Esophagus muscularis mucosa (tissue), 4 donors: Measurements from ENCODE around the gene NME3. TPM values are rescaled to one million over a fixed set of nuclear protein-coding genes. Genes with fewer than 3 reads are reported as not detected.
"Not testable (repeated sequence)": the region's sequence is repeated elsewhere in the genome, so short reads cannot be mapped to it uniquely, and the experiment has no call there.

Experiments used
- DNase-seq: peaks from one replicate; pipeline ENCODE4 v3.0.0-alpha.2; 2017; ENCODE audit errors: extremely low spot score
- H3K27ac ChIP-seq, 4 donors: fragments of 200-600 bp; sonication (generic); replicated peaks in 1 of 4; 1 replicate in 3 of 4; 2 replicates in 1 of 4; pipeline ENCODE4 v1.5.1; 2016 to 2019; ENCODE audit warnings: mild to moderate bottlenecking in 1 of 4
- H3K27me3 ChIP-seq, 4 donors: fragments of 200-600 bp; sonication (generic); one replicate each; pipeline versions ENCODE4 v1.5.1 to v1.6.0; 2016 to 2019
- H3K36me3 ChIP-seq, 4 donors: fragments of 200-600 bp; sonication (generic); one replicate each; pipeline ENCODE4 v1.5.1; 2016 to 2019
- H3K4me1 ChIP-seq, 4 donors: fragments of 200-600 bp; sonication (generic); one replicate each; pipeline ENCODE4 v1.5.1; 2016 to 2019
- H3K4me3 ChIP-seq, 4 donors: fragments of 200-600 bp; sonication (generic); 1 replicate in 2 of 4; 2 replicates in 2 of 4; pipeline ENCODE4 v1.5.1; 2016 to 2019; ENCODE audit warnings: mild to moderate bottlenecking in 4 of 4, moderate library complexity in 1 of 4
- H3K9me3 ChIP-seq, 4 donors: fragments of 200-600 bp; sonication (generic); 1 replicate in 3 of 4; 2 replicates in 1 of 4; pipeline ENCODE4 v1.5.1; 2016 to 2019
- CTCF ChIP-seq, 3 experiments: fragments of 200-600 bp in 2 of 3; fragments of 450-650 bp in 1 of 3; sonication (generic) in 2 of 3; IDR thresholded peaks; one replicate each; pipeline ENCODE4 v1.5.1; 2017 to 2019; ENCODE audit warnings: antibody characterized with exemption in 3 of 3, mild to moderate bottlenecking in 2 of 3, moderate library complexity in 1 of 3
- EP300 ChIP-seq: sonication (generic); formaldehyde crosslinking; IDR thresholded peaks from one replicate; pipeline ENCODE4 v1.6.1; 2017; ENCODE audit warnings: antibody characterized with exemption
- POLR2A ChIP-seq: fragments of 450-650 bp; IDR thresholded peaks from one replicate; pipeline ENCODE4 v1.6.1; 2017; ENCODE audit warnings: antibody characterized with exemption, moderate library complexity, mild to moderate bottlenecking, low read depth
- POLR2AphosphoS5 ChIP-seq, 2 donors: sonication (generic); formaldehyde crosslinking; IDR thresholded peaks; one replicate each; pipeline ENCODE4 v1.6.1; 2017; ENCODE audit warnings: antibody characterized with exemption in 2 of 2
- WGBS: methylation state at CpG from one replicate; pipeline ENCODE4 v1.1.5; 2018; 5-methylcytosine and 5-hydroxymethylcytosine counted together
- intact Hi-C: fragments of 100-400 bp; cut with DNase I; formaldehyde crosslinking; loops from one replicate; pipeline ENCODE4 v1.15.1; 2023
- total RNA-seq, 4 donors: library from RNA; depleted of rRNA; stranded (reverse); fragments of >200 nt; gene quantifications; one replicate each; pipeline versions ENCODE4 v1.1.0 to v1.2.1, GENCODE V29; 2016

NME3 gene
- total RNA-seq, 4 donors from 2014 or later = 64.8 to 101 (median 83.7) TPM

- intact Hi-C loops = no loop called here
- WGBS = 98% methylated on average over 18 of the region's 22 CpGs
- no peak for DNase-seq
- Histone ChIP-seq H3K9me3 (no peaks in the 10 kb centered on the region), H3K4me3 (no peak overlapping the region), H3K27ac (no peak overlapping the region), H3K27me3 (no peaks in the 10 kb centered on the region), H3K4me1 (no peaks in the 10 kb centered on the region), H3K36me3 (peaks cover 20 to 52% (median 48%) of the 10 kb centered on the region in 4 donors)
- no peak for TF ChIP-seq EP300
- no peak for TF ChIP-seq POLR2A
- no peak for TF ChIP-seq CTCF (IDR thresholded peaks at IDR 0.05)
- TF ChIP-seq POLR2AphosphoS5 (IDR thresholded peaks at IDR 0.05) = no peak
Observed at GRCh38 chr16:1734816-1735215, 36.5 kb downstream of the NME3 start.

DNA sequence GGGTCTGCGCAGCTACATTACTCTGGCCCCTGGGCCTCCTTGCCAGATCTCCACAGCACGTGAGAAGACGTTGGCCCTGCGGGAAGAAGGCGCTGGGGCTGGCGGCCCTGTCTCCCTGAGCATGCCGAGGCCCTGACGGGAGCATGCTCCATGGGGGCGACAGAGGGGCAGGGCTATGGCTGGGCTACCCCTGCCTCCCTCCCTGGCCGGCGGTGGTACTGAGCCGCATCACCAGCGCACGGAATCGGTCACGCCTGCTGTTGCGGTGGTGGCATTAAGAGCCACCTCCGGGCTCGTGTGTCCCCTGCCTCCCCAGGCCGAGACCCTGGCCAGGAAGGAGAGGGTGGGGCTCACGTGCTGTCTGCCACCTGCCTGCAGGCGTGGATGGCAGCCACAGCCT, 37.2 kb downstream of the NME3 start:
- no peak overlapping the region for H3K27ac ChIP-seq
- no peak overlapping the region for H3K4me3 ChIP-seq
- DNase-seq = no peak
- no peaks in the 10 kb centered on the region for H3K27me3 ChIP-seq
- no peaks in the 10 kb centered on the region for H3K4me1 ChIP-seq
- peaks cover 27 to 59% (median 55%) of the 10 kb centered on the region in 4 donors for H3K36me3 ChIP-seq
- TF ChIP-seq CTCF (IDR thresholded peaks at IDR 0.05) (no peak), POLR2AphosphoS5 (IDR thresholded peaks at IDR 0.05) (no peak), EP300 (no peak), POLR2A (no peak)
- WGBS = no CpG with 5 or more reads among the region's 22 CpGs
- intact Hi-C loops = no loop called here
- H3K9me3 ChIP-seq = no peaks in the 10 kb centered on the region

DNA sequence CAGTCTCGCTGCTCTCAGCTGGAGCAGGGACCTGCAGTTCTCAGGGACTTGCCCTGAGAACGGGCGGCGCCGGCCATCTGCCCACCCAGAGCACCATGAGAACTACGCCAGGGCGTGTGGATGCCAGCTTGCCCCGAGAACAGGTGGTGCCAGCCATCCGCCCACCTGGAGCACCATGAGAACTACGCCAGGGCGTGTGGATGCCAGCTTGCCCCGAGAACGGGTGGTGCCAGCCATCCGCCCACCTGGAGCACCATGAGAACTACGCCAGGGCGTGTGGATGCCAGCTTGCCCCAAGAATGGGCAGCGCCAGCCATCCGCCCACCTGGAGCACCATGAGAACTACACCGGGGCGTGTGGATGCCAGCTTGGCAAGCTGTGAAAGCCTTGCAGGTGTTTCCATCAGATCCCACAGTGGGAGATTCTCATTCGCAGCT, 38.8 kb downstream of the NME3 start:
- intact Hi-C loops, H3K9me3 ChIP-seq, H3K4me1 ChIP-seq, DNase-seq, H3K27me3 ChIP-seq, H3K4me3 ChIP-seq, H3K27ac ChIP-seq: not testable (repeated sequence)
- peaks cover 35 to 75% (median 70%) of the 10 kb centered on the region in 4 donors for H3K36me3 ChIP-seq
- WGBS = 90% methylated on average over 7 of the region's 21 CpGs

DNA sequence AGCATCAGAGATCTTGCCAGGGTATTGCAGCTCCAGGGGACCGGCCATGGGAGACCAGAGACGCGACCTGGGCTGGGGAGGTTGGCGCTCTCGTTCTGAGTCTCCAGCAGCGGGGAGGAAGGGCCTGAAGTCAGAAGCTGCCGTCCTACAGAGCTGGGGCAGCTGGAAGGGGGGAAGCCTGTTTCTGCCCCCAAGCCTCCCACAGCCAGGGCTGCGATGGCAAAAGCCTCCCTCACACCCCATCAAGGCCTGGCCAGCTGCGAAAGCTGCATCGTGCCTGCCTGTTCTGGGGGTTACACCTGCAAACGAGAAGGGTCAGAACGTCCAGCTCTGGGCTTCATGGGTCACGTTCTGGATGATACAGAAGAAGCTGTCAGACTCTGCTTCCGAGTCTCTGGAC, 39.3 kb downstream of the NME3 start:
- H3K27me3 ChIP-seq = no peaks in the 10 kb centered on the region
- intact Hi-C loops = no loop called here
- no peak overlapping the region for H3K27ac ChIP-seq
- peaks cover 35 to 77% (median 74%) of the 10 kb centered on the region in 4 donors for H3K36me3 ChIP-seq
- WGBS = 88% methylated on average over 11 of the region's 14 CpGs
- H3K4me3 ChIP-seq = no peak overlapping the region
- H3K4me1 ChIP-seq = no peaks in the 10 kb centered on the region
- no peak for DNase-seq
- no peaks in the 10 kb centered on the region for H3K9me3 ChIP-seq
- TF ChIP-seq EP300 (no peak), POLR2A (no peak), CTCF (IDR thresholded peaks at IDR 0.05) (no peak), POLR2AphosphoS5 (IDR thresholded peaks at IDR 0.05) (no peak)

GRCh38 chr16:1731603-1732002, 39.7 kb downstream of the NME3 start:
- intact Hi-C loops = no loop called here
- Histone ChIP-seq H3K9me3 (no peaks in the 10 kb centered on the region), H3K27ac (no peak overlapping the region), H3K4me1 (no peaks in the 10 kb centered on the region), H3K27me3 (no peaks in the 10 kb centered on the region), H3K36me3 (peaks cover 38 to 82% (median 79%) of the 10 kb centered on the region in 4 donors), H3K4me3 (no peak overlapping the region)
- no peak for DNase-seq
- no peak for TF ChIP-seq CTCF (IDR thresholded peaks at IDR 0.05)
- TF ChIP-seq POLR2AphosphoS5 (IDR thresholded peaks at IDR 0.05) = no peak
- TF ChIP-seq EP300 = no peak
- no peak for TF ChIP-seq POLR2A
- WGBS = 89% methylated on average over 6 of the region's 7 CpGs
